Renal cortex interstitium (tissue), 11 donors: ENCODE measurements around the gene ZDBF2. TPM values are rescaled to one million over a fixed set of nuclear protein-coding genes. Genes with fewer than 3 reads are reported as not detected.
"Not testable (repeated sequence)": the region's sequence is repeated elsewhere in the genome, so short reads cannot be mapped to it uniquely, and the experiment has no call there.

Experiments
- DNase-seq, 11 donors: peaks; one replicate each; pipeline ENCODE4 v3.0.0-alpha.2; 2013; ENCODE audit warnings: low read depth in 9 of 11, low spot score in 4 of 11; ENCODE audit errors: extremely low read depth in 1 of 11
- polyA plus RNA-seq, 3 donors: library from polyadenylated mRNA; unstranded; fragments of 120-200 nt; gene quantifications; one replicate each; pipeline ENCODE4 v1.2.1, GENCODE V29; 2013; ENCODE audit not compliant: insufficient read length in 3 of 3

ZDBF2 gene
- polyA plus RNA-seq, 3 donors, result 8.7 to 17.3 (median 11.7) TPM

DNA sequence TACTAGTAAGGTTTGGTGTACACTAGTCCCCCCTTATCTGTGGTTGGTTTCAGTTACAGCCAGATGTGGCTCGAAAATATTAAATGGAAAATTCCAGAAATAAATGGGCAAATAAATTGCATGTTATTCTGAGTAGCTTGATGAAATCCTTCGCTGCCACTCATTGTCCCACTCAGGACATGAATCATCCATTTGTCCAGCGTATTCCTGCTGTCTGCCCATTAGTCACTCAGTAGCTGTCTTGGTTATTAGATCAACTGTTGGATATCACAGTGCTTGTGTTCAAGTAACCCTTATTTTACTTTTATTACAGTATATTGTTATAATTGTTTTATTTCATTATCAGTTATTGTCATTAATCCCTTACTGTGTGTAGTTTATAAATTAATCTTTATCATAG, 21.7 kb downstream of the ZDBF2 start:
- DNase-seq, result no peak

DNA sequence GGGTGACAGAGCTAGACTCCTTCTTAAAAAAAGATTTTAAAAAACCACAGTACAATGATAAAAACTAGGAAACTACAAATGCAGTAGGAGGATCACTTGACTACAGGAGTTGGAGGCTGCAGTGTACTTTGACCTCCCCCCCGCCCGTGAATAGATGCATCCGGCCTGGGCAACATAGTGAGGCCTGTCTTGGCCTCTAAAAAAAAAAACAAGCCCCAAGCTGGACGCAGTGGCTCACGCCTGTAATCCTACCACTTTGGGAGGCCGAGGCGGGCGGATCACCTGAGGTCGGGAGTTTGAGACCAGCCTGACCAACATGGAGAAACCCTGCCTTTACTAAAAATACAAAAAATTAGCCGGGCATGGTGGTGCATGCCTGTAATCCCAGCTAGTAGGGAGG, 25.1 kb downstream of the ZDBF2 start:
- not testable (repeated sequence) for DNase-seq

DNA sequence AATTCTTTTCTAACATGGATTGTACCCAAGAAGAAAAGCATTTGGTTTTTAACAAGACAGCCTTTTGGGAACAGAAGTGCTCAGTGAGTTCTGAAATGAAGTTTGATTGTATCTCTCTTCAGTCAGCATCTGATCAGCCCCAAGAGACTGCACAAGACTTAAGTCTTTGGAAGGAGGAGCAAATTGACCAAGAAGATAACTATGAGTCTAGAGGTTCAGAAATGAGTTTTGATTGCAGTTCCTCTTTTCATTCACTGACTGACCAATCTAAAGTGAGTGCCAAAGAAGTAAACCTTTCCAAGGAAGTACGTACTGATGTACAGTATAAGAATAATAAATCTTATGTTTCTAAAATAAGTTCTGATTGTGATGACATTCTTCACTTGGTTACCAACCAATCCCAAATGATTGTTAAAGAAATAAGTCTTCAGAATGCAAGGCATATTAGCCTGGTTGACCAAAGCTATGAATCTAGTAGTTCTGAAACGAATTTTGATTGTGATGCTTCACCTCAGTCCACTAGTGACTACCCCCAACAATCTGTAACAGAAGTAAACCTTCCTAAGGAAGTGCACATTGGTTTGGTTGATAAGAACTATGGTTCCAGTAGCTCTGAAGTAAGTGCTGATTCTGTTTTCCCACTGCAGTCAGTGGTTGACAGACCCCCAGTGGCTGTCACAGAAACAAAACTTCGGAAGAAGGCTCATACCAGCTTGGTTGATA, 31.2 kb downstream of the ZDBF2 start:
- DNase-seq, result no peak

DNA sequence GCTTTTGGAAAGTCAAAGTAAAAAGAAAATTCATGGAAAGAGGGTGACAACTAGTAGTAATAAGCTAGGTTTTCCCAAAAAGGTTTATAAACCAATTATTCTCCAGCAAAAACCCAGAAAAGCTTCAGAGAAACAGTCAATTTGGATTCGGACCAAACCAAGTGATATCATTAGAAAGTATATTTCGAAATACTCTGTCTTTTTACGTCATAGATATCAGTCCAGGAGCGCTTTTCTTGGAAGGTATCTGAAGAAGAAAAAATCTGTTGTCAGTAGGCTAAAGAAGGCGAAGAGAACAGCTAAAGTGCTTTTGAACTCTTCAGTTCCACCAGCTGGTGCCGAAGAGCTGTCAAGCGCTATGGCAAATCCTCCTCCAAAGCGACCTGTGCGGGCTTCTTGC, 36.6 kb downstream of the ZDBF2 start:
- no peak for DNase-seq

DNA sequence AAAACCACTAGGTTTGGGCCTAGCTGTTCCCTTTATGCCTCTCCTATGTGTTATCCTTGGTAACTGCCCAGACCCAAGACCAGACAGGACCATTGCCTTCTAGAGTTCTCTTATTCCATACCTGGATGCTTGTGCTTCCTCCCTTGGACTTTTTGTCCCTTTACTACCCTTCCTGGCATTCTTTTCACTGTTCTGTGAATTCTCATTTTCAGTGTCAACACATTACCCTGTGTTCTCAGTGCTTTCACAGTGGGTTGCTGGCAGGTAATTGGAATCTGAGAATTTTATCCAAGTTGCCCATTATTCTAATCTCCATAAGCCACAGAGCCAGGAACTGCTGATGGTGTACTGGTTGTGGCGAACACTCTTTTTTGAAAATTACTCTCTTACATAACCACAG, 41.7 kb downstream of the ZDBF2 start:
- no peak for DNase-seq

DNA sequence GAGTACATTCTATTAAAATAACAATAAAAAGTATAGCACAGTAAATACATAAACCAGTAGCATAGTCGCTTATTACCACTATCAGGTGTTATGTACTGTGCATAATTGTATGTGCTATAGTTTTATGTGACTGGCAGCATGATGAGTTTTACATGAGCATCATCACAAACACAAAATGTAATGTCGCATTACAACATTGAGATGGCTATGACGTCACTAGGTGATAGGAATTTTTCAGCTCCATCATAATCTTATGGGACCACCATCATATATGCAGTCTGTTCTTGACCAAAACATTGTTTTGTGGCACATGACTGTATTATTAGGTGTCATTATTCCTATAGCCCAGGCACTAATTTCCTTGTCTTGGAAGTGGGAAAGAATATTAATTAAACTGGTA, 48.6 kb downstream of the ZDBF2 start:
- DNase-seq, result no peak

DNA sequence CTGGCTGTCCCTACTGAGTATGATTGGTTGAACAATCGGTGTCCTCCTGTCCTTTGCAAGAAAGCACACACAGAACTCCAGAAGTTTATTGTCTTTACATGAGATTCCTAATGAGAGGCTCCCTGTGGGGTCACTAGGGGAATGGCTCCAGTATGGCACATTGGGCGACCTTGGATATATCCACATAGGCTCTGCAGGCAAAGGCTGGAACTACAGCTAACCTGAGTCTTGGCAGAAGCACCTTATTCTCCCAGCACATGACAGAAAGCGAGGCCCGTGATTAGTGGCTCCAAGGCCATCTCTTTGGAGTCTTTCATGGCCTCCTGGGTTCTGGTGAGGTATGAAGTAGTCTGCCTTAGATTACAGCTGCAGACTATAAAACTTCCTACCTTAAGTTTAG, 49.0 kb downstream of the ZDBF2 start:
- DNase-seq, result no peak

DNA sequence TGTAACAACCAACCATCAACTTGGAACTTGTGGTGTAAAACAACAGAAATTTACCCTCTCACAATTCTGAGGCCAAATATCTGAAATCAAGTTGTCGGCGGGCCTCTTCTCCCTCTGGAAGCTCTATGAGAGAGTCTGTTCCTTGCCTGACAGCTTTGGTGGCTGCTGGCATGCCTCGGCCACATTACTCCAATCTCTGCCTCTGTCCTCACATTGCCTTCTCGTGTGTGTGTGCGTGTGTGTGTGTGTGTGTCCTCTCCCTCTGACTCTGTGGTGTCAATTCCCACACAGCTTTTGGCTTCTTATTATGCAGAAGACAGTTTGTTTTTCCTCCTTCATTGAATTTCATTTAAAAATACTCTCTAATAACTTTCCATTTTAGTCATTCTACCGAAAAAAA, 50.4 kb downstream of the ZDBF2 start:
- no peak for DNase-seq

DNA sequence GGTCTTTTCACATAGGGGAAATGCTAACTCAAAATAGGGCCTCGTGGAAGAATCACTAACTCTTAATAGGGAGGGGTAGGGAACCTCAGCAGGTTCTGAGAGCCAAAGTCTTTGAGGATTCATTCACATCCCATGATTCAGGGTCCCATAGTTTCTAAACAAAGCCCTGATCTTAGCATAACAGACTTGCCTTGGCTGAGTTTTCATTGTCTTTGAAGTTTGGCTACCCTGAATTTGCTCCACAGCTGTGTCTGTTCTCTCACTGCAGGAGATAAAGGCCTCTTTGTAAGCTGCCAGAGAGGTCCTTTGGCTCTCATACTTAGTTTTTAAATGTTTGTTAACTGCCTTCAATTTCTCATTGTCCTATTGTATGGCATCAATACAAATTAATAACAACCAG, 54.5 kb downstream of the ZDBF2 start:
- DNase-seq, result no peak

DNA sequence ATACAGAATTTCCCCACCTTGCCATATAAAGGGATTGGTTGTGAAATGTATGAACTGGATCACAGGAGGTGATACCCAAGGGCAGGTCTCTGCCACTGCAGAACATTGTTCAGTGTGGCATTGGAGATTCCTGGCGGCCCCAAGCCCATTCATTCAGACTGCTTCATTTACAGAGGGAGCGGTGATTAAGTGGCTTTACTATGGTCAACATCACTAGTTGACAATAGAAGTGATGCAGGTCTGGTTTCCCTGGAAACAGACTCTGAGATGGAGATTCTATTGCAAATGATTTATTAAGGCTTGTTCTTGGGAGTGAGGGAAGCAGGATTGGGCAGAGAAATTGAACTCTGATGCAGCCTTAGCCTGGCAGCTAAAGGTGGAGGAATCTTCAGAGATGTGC, 62.4 kb downstream of the ZDBF2 start:
- no peak for DNase-seq

DNA sequence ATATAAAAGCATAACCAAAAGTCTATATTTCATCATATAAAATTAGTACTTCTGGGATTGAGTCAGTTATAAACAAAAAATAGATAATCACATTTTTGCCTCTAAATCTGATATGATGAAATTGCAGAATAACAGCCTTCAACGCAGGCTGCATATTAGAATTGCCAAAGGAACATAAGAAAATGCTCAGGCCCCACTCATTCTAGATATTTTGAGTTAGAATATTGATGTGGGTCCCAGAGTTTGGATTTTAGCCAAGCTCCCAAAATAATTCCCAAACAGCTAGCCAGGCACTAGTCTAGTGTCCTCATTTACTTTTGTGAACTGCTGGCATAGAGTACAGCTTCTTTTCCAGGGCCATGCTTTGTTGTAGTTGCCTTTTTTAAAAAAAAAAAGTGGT, 63.5 kb downstream of the ZDBF2 start:
- DNase-seq, result no peak

DNA sequence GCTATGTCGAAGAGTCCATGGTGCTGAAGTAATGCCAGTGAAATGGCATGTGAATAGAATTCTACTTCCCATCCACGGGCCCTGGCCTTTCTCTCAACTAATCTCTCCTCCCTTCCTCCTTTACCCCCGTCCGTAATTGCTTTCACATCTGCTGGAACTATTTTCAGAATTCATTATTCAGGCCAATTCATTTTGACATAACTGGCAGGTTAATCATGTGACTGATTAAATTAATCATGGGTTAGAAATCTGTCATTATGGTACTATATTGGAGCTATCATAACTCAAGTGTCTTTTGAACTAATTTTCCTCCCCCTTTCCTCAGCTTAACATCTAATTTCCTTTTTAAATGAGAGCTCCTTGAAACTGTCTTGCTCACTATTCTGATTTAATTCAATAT, 66.9 kb downstream of the ZDBF2 start:
- DNase-seq, result no peak

DNA sequence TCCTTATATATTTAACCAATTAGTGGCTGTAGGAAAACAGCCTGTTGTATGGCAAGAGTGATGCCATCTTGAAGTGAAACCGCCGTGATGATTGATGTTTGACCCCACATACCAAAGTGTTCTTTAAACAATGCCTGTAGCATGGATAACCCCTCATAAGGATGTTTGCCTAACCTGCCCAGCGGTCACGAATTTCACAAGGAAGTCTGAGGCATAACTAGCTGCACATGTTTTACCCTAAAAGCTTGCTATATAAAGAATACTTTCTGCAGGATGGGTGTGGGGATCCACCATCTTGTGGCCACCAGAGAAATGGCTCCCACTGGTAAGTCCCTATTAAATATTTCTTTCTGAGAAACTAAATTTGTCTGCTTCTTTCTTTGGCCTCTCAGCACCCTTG, 68.7 kb downstream of the ZDBF2 start:
- DNase-seq, result no peak

DNA sequence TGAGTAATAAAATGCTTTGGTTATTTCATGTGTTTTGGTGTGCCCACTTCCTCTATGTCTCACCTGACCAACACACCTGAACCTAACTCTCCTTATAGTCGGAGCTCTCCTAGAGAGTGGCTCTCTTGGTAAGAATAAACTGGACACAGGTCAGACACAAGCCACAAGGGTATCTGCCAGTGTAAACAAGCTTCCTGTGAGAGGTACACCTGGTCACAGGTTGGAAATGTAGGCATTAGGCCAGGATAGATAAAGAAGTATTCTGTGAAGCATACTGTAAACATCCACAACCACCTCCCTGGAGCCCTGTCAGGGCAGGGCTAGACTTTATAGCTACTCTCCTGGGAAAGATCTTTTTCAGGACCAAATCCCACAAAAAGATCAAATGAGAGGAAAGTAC, 69.4 kb downstream of the ZDBF2 start:
- no peak for DNase-seq

DNA sequence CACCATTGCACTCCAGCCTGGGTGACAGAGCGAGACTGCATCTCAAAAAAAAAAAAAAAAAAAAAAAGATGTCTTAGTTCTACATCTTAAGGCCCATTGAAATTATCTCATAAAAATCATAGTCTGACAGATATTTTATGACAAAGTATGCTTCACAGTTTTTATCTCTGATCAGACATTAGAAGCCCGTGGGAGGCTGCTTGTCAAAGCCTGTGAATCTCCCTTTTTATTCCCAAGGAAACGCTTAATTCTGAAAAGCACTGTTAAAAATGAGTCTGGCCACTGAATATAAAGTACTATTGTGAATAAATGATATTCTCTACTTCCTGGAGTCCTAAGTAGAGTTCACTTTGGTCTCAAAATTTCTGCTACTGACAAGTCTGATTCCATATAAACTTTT, 71.1 kb downstream of the ZDBF2 start:
- no peak for DNase-seq

DNA sequence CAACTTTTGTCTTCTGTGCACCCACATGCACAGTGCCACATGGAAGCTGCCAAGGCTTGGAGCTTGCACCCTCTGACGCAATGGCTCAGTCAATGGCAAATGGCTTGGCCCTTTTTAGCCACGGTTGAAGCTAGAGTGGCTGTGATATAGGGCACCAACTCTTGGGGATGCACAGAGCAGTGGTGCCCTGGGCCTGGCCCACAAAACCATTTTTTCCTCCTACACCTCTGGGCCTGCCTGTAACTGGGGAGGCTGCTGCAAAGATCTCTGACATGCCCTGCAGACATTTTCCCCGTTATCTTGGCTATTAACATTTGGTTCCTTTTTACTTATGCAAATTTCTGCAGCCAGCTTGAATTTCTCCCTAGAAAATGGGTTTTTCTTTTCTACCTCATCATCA, 74.9 kb downstream of the ZDBF2 start:
- DNase-seq, result no peak

DNA sequence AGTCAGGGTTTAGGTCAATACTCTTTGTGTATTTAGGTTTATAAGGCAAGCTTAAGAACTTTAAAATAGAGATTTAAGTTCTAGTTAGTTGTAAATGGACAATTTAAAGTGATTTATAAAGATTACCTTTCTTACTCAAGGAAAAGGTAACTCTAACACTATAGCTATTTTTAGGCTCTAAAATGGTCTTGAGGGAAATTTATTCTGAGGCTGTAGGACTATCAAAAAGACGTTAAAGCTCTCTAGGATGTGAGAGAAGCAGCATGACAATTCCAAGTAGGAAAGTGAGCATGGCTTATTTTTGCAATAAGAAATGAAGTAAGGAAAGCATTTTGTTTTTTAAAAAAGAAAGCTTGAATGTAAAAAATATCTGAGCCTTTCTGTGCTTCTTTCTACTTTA, 78.1 kb downstream of the ZDBF2 start:
- no peak for DNase-seq

DNA sequence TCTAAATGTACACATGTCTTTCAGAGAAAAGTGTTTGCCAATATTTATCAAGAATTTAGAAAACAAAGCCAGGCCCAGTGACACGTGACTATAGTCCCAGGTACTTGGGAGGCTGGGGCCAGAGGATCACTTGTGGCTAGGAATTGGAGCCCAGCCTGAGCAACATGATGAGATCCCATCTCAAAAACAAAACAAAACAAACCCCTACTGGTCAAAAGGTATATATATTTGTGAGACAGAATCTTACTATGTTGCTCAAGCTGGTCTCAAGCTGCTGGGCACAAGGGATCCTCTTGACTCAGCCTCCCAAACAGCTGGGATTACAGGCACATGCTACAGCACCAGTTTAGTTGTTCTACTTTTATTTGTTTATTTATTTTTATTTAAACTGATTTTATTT, 79.2 kb downstream of the ZDBF2 start:
- no peak for DNase-seq

DNA sequence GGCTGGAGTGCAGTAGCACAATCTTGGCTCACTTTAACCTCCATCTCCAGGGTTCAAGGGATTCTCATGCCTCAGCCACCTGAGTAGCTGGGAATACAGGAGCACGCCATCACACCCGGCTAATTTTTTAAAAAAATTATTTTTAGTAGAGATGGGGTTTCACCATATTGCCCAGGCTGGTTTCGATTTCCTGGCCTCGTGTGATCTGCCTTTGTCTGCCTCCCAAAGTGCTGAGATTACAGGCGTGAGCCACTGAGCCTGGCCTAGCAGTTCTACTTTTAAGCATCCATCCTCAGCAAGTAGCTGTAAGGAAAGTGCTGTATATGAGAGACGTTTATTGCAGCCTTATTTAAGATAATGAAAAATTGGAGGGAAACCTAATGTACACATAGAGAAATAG, 79.7 kb downstream of the ZDBF2 start:
- DNase-seq, result no peak

DNA sequence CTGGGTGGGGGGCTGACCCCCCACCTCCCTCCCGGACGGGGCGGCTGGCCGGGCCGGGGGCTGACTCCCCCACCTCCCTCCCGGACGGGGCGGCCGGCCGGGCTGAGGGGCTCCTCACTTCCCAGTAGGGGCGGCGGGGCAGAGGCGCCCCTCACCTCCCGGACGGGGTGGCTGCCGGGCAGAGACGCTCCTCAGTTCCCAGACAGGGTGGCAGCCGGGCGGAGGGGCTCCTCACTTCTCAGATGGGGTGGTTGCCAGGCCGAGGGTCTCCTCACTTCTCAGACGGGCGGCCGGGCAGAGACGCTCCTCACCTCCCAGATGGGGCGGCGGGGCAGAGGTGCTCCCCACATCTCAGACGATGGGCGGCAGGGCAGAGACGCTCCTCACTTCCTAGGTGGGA, 82.4 kb downstream of the ZDBF2 start:
- DNase-seq, result not testable (repeated sequence)

DNA sequence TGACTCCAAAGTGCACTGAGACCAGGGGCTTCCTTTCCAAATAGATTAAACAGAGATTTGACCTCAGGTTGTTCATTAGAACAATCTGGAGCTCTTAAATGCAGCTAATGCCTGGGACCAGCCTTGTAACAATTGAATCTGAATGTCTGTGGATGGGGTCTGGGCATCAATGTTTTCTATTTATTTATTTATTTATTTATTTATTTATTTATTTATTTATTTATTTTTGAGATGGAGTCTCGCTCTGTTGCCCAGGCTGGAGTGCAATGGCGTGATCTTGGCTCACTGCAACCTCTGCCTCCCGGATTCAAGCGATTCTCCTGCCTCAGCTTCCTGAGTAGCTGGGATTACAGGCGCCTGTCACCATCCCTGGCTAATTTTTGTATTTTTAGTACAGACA, 86.4 kb downstream of the ZDBF2 start:
- not testable (repeated sequence) for DNase-seq
